Tibial nerve (tissue), 3 donors: ENCODE data around the gene LSS.

Source experiments
- POLR2A ChIP-seq, 2 donors: fragments of 450-650 bp; IDR thresholded peaks; one replicate each; pipeline ENCODE4 v1.6.1; 2017; ENCODE audit warnings: antibody characterized with exemption in 2 of 2, mild to moderate bottlenecking in 2 of 2, moderate library complexity in 2 of 2
- TF ChIP-seq, protein P1 (sequence below), 5 experiments: fragments of 200-600 bp in 3 of 5; fragments of 450-650 bp in 2 of 5; sonication (generic) in 3 of 5; IDR thresholded peaks; one replicate each; pipeline ENCODE4 v1.5.1; 2016 to 2019; ENCODE audit warnings: antibody characterized with exemption in 5 of 5, mild to moderate bottlenecking in 3 of 5, moderate library complexity in 2 of 5

DNA sequence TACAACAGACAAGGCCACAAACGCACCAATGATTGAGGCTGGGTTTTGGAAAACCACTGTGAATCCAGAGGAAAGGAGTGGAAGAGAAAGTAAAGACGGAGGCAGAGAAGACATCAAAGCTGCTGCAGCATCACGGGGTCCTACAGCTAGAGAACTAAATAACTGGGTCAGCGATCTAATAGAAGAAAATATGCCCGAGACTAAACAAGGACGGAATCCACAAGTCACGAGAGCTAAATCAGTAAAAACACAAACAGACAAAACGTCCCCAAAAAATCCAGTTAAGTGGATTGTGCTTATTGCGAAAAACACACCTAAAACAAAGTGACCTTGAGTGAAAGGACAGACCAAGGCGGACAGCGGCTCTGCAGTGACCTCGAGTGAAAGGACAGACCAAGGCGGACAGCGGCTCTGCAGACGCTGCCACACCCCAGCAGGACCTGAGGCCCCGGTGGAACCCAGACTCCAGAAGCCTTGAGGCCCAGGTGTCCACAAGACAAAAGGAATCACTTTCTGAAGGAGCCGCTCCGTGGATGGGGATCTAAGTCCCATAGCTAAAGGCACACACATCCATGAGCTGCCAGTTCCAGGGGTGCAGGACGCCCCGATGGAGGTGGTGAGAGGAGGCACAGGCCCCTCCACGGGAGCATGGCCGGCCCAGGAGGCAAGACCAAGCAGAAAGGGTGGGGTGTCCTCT, 79.2 kb downstream of the LSS start:
- TF ChIP-seq, protein P1, sequence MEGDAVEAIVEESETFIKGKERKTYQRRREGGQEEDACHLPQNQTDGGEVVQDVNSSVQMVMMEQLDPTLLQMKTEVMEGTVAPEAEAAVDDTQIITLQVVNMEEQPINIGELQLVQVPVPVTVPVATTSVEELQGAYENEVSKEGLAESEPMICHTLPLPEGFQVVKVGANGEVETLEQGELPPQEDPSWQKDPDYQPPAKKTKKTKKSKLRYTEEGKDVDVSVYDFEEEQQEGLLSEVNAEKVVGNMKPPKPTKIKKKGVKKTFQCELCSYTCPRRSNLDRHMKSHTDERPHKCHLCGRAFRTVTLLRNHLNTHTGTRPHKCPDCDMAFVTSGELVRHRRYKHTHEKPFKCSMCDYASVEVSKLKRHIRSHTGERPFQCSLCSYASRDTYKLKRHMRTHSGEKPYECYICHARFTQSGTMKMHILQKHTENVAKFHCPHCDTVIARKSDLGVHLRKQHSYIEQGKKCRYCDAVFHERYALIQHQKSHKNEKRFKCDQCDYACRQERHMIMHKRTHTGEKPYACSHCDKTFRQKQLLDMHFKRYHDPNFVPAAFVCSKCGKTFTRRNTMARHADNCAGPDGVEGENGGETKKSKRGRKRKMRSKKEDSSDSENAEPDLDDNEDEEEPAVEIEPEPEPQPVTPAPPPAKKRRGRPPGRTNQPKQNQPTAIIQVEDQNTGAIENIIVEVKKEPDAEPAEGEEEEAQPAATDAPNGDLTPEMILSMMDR (IDR thresholded peaks at IDR 0.05) = no peak
- no peak for TF ChIP-seq POLR2A (IDR thresholded peaks at IDR 0.05)
